K562 (cell line): ENCODE results near the gene UNC5B. TPM values are rescaled to one million over a fixed set of nuclear protein-coding genes. Genes with fewer than 3 reads are reported as not detected.

Experiments
- HDAC1 ChIP-seq, 2 experiments: fragments of 450-650 bp; IDR thresholded peaks; 2 replicates each; pipeline ENCODE4 v1.6.1; 2016 to 2017; ENCODE audit warnings: inconsistent platforms in 1 of 2, mild to moderate bottlenecking in 1 of 2, moderate library complexity in 1 of 2
- JUNB ChIP-seq: fragments of 450-650 bp; formaldehyde crosslinking; conservative IDR thresholded peaks from 2 replicates; pipeline ENCODE4 v1.4.0; 2020; ENCODE audit warnings: mild to moderate bottlenecking
- RAD51 ChIP-seq: fragments of 450-650 bp; IDR thresholded peaks from 2 replicates; pipeline ENCODE4 v1.7.1; 2016; ENCODE audit warnings: low read depth, mild to moderate bottlenecking, borderline replicate concordance
- RBM25 ChIP-seq: fragments of 200-400 bp; formaldehyde crosslinking; IDR thresholded peaks from 2 replicates; pipeline ENCODE4 v1.6.1; 2018; ENCODE audit warnings: low read length, low read depth, moderate library complexity; ENCODE audit not compliant: severe bottlenecking
- SMARCC2 ChIP-seq: fragments of 450-650 bp; IDR thresholded peaks from 2 replicates; pipeline ENCODE4 v1.6.1; 2017; ENCODE audit warnings: antibody characterized with exemption, moderate library complexity, mild to moderate bottlenecking, low read depth
- STAT5A ChIP-seq: IDR thresholded peaks from 2 replicates; pipeline ENCODE4 v1.6.1; 2012; ENCODE audit warnings: low read length, inconsistent platforms, borderline replicate concordance
- ZFPM2 ChIP-seq: fragments of 250-450 bp; sonication (Bioruptor Pico); IDR thresholded peaks from 2 replicates; pipeline ENCODE4 v1.5.1; 2022; ENCODE audit warnings: mild to moderate bottlenecking
- polyA plus RNA-seq, 8 experiments: library from polyadenylated mRNA; depleted of rRNA in 4 of 8; stranded (reverse) in 5 of 8; unstranded in 3 of 8; fragments of >200 nt; fragmentation: Nextera tagmentation in 2 of 8; fragmentation: Illumina TruSeq in 1 of 8; extraction: Ambion mirVana in 2 of 8; extraction: Trizol in 1 of 8; gene quantifications; 2 replicates each; pipeline versions ENCODE4 v1.2.1 to v1.2.3, GENCODE V29; 2011 to 2014; ENCODE audit warnings: inconsistent platforms in 1 of 8, missing spikeins in 1 of 8
- total RNA-seq, 7 experiments: library from RNA; depleted of rRNA in 6 of 7; stranded (reverse); fragments of >200 nt in 6 of 7; fragmentation: Illumina TruSeq in 2 of 7; extraction: Trizol in 2 of 7; gene quantifications; 2 replicates each; pipeline versions ENCODE4 v1.2.1 to v1.2.3, GENCODE V29; 2011 to 2021; ENCODE audit warnings: low replicate concordance in 1 of 7
- TF ChIP-seq, protein P1 (sequence below): fragments of 450-650 bp; formaldehyde crosslinking; IDR thresholded peaks from 2 replicates; pipeline ENCODE4 v1.4.0; 2022; ENCODE audit warnings: missing genetic modification characterization
- TF ChIP-seq, protein P2 (sequence below): sonication (generic); formaldehyde crosslinking; IDR thresholded peaks from 2 replicates; pipeline ENCODE4 v1.8.0; 2023; ENCODE audit warnings: missing genetic modification reagents, mild to moderate bottlenecking, borderline replicate concordance
- TF ChIP-seq, protein P3 (sequence below): fragments of 250-450 bp; sonication (Bioruptor Pico); IDR thresholded peaks from 2 replicates; pipeline ENCODE4 v1.8.0; 2022; ENCODE audit warnings: inconsistent platforms, mild to moderate bottlenecking, moderate library complexity, borderline replicate concordance
- TF ChIP-seq, protein P4 (sequence below): fragments of 150-350 bp; IDR thresholded peaks from 2 replicates; pipeline ENCODE4 v1.6.1; 2014; ENCODE audit warnings: low read depth, mild to moderate bottlenecking, low read length, borderline replicate concordance
- TF ChIP-seq, protein P5 (sequence below), 3 experiments: fragments of 200-800 bp in 1 of 3; sonication (Bioruptor generic) in 1 of 3; sonication (generic) in 1 of 3; formaldehyde crosslinking in 1 of 3; IDR thresholded peaks; 2 replicates each; pipeline versions ENCODE4 v1.6.1 to v1.8.0; 2016 to 2022; ENCODE audit warnings: mild to moderate bottlenecking in 2 of 3, missing compliant biosample characterization in 2 of 3, missing genetic modification characterization in 2 of 3, missing genetic modification reagents in 1 of 3

Gene UNC5B
- total and polyA plus RNA-seq, 9 of the 15 experiments (the other 6 are each of a cell fraction or from before 2014, with no cell fraction given) = 0.10 to 8.4 (median 2.1) TPM

DNA sequence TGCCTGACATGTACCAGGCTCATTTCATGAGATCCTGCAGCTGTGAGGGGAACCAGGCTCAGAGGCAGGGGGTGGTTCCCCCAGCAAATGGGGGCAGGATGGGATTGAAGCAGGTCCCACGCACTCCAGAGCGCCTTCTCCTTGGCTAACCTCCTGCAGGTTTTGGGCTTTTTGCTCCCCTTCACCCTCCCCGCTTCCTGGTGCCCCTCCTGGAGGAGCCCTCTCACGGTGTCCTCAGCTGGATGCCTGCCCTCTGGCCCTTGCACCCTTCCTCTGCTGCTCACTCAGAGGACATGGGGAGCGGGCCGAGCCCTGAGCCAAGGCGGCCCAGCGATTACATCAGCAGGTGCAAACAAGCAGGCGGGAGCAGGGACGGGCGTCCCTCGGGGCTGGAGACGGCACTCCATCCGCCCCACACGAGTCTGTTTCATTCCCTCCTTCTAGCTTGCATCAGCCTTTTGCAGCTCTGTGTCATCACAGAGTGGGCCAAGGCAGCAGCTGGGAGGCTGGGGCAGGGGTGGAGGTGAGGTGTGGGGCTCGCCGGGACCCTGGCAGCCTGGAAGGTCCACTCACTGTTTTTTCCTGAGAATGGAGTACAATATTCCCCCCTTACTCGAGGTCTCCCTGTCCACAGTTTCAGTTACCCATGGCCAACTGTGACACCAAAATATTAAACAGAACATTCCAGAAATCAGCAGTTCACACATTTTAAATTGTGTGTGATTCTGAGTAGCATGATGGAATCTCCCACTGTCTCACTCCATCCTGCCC lies 54.0 kb downstream of the UNC5B start (continued):
- TF ChIP-seq, protein P1, sequence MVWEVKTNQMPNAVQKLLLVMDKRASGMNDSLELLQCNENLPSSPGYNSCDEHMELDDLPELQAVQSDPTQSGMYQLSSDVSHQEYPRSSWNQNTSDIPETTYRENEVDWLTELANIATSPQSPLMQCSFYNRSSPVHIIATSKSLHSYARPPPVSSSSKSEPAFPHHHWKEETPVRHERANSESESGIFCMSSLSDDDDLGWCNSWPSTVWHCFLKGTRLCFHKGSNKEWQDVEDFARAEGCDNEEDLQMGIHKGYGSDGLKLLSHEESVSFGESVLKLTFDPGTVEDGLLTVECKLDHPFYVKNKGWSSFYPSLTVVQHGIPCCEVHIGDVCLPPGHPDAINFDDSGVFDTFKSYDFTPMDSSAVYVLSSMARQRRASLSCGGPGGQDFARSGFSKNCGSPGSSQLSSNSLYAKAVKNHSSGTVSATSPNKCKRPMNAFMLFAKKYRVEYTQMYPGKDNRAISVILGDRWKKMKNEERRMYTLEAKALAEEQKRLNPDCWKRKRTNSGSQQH (CRISPR knock-in tag) = no peak; the same call in 1 of the 2 replicates
- TF ChIP-seq RAD51 = no peak
- TF ChIP-seq, protein P2, sequence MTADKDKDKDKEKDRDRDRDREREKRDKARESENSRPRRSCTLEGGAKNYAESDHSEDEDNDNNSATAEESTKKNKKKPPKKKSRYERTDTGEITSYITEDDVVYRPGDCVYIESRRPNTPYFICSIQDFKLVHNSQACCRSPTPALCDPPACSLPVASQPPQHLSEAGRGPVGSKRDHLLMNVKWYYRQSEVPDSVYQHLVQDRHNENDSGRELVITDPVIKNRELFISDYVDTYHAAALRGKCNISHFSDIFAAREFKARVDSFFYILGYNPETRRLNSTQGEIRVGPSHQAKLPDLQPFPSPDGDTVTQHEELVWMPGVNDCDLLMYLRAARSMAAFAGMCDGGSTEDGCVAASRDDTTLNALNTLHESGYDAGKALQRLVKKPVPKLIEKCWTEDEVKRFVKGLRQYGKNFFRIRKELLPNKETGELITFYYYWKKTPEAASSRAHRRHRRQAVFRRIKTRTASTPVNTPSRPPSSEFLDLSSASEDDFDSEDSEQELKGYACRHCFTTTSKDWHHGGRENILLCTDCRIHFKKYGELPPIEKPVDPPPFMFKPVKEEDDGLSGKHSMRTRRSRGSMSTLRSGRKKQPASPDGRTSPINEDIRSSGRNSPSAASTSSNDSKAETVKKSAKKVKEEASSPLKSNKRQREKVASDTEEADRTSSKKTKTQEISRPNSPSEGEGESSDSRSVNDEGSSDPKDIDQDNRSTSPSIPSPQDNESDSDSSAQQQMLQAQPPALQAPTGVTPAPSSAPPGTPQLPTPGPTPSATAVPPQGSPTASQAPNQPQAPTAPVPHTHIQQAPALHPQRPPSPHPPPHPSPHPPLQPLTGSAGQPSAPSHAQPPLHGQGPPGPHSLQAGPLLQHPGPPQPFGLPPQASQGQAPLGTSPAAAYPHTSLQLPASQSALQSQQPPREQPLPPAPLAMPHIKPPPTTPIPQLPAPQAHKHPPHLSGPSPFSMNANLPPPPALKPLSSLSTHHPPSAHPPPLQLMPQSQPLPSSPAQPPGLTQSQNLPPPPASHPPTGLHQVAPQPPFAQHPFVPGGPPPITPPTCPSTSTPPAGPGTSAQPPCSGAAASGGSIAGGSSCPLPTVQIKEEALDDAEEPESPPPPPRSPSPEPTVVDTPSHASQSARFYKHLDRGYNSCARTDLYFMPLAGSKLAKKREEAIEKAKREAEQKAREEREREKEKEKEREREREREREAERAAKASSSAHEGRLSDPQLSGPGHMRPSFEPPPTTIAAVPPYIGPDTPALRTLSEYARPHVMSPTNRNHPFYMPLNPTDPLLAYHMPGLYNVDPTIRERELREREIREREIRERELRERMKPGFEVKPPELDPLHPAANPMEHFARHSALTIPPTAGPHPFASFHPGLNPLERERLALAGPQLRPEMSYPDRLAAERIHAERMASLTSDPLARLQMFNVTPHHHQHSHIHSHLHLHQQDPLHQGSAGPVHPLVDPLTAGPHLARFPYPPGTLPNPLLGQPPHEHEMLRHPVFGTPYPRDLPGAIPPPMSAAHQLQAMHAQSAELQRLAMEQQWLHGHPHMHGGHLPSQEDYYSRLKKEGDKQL (CRISPR knock-in tag) = no peak
- TF ChIP-seq, protein P3, sequence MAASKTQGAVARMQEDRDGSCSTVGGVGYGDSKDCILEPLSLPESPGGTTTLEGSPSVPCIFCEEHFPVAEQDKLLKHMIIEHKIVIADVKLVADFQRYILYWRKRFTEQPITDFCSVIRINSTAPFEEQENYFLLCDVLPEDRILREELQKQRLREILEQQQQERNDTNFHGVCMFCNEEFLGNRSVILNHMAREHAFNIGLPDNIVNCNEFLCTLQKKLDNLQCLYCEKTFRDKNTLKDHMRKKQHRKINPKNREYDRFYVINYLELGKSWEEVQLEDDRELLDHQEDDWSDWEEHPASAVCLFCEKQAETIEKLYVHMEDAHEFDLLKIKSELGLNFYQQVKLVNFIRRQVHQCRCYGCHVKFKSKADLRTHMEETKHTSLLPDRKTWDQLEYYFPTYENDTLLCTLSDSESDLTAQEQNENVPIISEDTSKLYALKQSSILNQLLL (CRISPR knock-in tag) = no peak
- TF ChIP-seq, protein P4, sequence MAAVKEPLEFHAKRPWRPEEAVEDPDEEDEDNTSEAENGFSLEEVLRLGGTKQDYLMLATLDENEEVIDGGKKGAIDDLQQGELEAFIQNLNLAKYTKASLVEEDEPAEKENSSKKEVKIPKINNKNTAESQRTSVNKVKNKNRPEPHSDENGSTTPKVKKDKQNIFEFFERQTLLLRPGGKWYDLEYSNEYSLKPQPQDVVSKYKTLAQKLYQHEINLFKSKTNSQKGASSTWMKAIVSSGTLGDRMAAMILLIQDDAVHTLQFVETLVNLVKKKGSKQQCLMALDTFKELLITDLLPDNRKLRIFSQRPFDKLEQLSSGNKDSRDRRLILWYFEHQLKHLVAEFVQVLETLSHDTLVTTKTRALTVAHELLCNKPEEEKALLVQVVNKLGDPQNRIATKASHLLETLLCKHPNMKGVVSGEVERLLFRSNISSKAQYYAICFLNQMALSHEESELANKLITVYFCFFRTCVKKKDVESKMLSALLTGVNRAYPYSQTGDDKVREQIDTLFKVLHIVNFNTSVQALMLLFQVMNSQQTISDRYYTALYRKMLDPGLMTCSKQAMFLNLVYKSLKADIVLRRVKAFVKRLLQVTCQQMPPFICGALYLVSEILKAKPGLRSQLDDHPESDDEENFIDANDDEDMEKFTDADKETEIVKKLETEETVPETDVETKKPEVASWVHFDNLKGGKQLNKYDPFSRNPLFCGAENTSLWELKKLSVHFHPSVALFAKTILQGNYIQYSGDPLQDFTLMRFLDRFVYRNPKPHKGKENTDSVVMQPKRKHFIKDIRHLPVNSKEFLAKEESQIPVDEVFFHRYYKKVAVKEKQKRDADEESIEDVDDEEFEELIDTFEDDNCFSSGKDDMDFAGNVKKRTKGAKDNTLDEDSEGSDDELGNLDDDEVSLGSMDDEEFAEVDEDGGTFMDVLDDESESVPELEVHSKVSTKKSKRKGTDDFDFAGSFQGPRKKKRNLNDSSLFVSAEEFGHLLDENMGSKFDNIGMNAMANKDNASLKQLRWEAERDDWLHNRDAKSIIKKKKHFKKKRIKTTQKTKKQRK = no peak
- 0 out of 4 replicates have a peak, but pooled peaks of 1 of the 2 experiments have one; percentile 29 for TF ChIP-seq HDAC1 (IDR thresholded peaks at IDR 0.05)
- TF ChIP-seq, protein P5, sequence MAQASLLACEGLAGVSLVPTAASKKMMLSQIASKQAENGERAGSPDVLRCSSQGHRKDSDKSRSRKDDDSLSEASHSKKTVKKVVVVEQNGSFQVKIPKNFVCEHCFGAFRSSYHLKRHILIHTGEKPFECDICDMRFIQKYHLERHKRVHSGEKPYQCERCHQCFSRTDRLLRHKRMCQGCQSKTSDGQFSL (CRISPR knock-in tag; IDR thresholded peaks at IDR 0.05) = no peak; the same call in 1 of the 2 replicates
- TF ChIP-seq, protein P5 (tag; IDR thresholded peaks at IDR 0.05) = no peak
- no peak for TF ChIP-seq SMARCC2
- no peak for TF ChIP-seq JUNB (CRISPR knock-in tag)
- no peak; the same call in 1 of the 2 replicates for TF ChIP-seq STAT5A
- TF ChIP-seq ZFPM2 (CRISPR knock-in tag) = no peak
- no peak for TF ChIP-seq RBM25
